NCI-H1930 (cell line): ENCODE data around the gene RPL13.
"Not testable (repeated sequence)": the region's sequence is repeated elsewhere in the genome, so short reads cannot be mapped to it uniquely, and the experiment has no call there.

Experiments
- DNase-seq, 2 experiments: peaks; one replicate each; lab custom pipeline; 2025; lab: John Stamatoyannopoulos, UW

RPL13 gene

DNA sequence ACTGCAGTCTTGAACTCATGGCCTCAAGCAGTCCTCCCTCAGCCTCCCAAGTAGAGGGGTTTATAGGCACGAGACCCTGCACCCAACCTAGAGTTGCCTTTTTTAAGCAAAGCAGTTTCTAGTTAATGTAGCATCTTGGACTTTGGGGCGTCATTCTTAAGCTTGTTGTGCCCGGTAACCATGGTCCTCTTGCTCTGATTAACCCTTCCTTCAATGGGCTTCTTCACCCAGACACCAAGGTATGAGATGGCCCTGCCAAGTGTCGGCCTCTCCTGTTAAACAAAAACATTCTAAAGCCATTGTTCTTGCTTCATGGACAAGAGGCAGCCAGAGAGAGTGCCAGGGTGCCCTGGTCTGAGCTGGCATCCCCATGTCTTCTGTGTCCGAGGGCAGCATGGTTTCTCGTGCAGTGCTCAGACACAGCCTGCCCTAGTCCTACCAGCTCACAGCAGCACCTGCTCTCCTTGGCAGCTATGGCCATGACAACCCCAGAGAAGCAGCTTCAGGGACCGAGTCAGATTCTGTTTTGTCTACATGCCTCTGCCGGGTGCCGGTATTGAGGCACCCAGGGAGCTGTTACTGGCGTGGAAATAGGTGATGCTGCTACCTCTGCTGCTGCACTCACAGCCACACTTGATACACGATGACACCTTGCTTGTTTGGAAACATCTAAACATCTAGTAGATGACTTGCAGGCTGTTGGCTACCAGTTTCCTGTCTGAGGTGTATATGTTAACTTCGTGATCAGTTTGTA, 3.3 kb downstream of the RPL13 start:
- DNase-seq = no peak

DNA sequence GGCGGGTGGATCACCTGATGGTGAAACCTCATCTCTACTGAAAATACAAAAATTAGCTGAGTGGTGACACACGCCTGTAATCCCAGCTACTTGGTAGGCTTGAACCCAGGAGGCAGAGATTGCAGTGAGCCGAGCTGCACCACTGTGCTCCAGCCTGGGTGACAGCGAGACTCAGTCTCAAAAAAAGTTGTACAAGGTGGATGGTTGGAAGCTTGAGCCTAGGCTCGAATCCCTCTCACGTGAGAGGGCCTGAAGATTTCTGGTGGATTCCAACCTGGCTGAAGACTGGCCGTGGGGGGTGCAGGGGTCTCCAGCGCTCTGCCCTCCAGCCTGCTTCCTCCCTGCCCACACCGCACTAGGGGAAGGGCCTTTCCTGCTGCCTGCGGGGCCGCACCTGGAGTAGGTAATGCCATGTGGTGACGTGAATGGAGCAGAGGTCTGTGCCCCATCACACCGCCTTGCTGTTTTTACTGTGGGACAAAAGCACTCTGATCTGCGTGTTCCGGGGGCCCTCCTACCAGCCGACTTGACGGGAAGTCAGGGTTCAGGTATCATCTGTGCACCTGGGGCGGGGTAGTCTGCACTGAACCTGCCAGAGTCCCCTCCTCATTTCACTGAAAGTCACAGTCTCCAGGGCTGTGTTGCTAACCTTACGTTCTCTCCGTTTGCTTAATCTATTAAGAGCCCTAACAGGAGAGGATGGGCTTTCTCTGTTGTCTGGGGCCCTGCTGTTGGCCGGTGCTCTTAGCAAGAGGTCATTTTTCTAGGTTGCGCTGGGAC, 4.2 kb downstream of the RPL13 start:
- DNase-seq = no peak

DNA sequence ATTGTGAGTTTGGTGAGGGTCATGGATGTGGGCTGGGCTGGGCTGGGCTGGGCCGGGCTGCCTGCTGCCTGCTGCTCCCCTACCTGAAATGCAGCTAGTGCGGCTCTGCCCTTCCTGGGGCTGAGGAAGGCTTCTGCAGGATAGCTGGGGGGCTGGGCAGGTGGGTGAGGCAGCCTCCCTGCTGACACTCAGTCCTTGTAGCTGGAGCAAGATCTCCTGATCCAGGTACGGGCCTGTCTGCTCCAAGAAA, 4.7 kb downstream of the RPL13 start:
- DNase-seq = no peak

DNA sequence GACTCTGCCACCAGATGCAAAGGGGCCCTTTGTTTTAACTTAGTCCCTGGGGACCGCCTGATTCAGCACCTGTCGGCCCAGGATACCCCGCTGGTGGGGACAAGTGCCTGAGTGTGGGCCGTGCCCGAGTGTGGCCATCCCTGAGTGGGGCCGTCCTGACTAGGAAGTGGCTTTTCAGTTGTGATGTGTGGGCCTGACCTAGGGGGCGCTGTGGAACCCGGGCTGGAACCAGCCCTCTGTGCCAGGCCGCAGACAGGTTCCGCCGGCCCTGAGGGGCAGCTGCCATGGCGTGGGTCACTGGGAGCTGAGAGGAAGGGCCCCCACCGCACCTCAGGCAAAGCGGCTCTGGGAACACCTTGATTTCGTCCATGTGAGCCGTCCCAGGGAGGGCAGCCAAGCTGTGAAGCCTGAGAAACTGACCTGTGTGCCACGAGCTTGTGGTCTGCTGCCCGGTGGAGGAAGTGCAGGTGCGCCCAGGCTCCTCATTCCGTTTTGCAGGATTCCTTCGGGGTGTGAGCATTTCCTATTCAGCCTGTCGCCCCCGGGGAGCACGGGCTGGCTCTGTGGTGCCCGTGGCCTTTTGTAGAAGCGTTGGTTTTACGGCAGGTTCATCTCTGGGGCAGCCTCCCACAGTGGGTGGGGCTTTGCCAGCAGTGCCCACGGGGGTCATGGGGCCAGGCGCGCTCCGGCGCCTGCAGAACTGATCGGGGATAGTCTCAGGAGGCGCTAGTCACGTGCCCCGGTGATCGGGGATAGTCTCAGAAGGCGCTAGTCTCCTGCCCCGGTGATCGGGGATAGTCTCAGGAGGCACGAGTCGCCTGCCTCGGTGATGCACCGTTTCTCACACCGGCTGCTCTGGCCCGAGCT, 5.3 kb downstream of the RPL13 start:
- no peak for DNase-seq

DNA sequence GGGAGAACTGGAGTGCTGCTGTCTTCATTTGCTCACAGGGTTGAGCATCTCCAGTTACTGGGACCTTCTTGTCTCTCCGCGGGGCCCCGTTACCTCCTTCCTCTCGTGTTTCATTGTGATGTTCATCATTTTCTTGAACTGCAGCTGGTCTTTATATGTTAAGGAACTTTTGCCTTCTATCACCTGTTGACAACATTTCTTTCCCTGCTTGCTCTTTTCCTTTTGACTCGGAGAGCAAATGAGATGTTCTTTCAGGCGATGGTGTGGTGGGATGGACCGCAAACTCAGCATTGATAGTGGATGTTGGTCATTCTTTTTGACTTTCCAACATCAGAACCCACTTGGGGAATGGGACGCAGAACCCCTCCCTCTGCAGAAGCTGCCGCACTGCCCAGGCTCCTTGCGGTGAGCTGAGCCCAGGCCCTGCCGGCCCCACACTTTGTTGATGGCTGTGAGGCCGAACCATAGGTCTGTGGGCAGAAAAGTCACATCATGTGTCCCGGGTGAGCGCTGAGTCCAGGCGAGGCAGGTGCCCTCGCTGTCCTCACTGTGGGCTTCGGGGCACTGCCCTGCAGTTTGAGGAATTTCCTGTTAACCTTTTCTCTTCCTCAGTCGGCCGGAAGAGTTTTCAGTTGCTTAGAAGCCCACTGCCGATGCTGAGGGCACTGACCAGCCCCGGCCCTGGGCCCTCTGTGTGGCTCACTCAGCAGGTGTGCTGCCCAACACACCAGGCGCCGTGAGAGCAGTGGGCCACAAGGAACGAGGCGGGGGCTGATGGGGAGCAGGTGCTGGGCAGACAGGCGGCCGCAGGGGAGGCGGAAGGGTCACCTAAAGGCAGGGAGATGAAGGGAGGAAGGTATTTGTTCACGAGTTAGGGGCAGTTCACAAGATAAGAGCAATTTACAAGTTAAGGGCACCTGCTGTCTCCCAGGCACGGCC, 7.4 kb downstream of the RPL13 start:
- no peak for DNase-seq

DNA sequence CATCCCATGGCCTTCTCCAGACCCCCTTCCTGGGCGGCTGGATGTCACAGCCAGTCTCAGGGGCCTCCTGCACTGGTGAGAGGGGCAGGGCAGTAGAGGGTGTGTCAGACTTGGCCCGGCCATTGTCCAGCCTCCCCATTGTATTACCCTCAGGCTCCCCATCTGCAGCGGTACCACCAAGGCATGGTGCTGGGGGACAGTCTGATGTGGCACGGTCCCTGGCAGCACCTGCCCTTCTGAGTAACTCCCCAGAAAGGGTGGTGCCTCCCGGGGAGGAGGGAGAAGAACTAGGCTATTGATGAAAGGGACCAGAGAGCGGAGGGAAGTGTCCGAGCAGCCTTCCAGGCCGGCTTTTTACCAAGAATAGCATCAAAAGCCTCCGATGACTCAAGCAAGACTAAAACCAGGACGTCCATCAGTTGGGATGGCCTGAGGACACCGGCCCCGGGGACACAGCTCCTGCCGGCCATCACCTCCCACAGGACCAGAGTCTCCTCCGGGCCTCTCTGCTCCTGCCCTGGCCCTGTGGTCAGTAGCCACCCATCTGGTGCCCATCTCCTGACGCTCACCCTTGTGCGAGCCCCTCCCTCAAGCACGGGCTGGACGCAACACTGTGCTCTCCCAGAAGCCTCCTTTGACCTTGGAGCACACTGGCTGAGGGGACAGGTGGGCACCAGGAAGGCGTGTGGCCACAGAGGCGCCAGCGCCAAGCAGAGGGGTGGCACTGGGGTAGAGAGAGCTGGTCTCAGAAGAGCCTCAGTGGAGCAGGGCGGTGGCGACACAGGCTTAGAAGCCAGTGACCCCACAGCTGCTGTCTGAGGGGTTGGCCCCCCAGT, 9.2 kb downstream of the RPL13 start:
- DNase-seq = no peak

DNA sequence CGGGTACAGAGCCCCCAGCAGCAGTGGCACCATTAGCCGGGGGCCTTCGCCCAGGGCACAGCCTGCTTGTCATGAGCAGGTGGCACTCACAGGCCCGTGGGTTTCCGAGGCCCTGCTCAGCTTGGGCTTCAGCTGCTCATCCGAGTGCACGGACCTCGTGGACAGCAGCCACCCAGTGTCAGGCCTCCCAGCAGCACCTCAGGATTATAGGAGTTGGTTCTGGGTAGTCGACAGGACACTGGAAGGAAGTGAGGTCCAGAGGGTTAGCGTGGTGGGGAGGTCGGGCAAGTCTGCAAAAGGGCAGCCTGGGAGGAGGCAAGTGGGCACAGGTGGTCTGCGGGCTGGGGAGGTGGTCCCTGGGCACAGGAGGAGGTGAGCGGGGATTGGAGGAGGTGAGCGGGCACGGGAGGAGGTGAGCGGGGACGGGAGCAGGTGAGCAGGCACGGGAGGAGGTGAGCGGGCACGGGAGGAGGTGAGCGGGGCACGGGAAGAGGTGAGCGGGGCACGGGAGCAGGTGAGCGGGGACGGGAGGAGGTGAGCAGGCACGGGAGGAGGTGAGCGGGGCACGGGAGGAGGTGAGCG, 10.0 kb downstream of the RPL13 start:
- DNase-seq = no peak

DNA sequence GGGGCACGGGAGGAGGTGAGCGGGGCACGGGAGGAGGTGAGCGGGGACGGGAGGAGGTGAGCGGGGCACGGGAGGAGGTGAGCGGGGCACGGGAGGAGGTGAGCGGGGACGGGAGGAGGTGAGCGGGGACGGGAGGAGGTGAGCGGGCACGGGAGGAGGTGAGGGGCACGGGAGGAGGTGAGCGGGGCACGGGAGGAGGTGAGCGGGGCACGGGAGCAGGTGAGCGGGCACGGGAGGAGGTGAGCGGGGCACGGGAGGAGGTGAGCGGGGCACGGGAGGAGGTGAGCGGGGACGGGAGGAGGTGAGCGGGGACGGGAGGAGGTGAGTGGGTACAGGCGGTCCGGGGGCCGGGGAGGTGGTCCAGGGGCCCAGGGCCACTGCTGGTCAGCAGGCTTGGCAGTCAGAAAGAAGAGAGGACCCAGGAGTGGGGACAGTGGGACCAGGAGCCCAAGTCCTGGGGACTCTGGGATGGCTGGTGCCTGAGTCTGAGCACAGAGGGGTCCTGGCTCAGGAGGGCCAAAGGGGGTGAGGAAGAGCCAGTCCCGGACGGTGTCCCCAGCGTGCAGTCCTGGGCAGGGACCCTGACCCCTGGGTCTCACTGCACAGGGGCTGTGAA, 10.6 kb downstream of the RPL13 start:
- not testable (repeated sequence) for DNase-seq

DNA sequence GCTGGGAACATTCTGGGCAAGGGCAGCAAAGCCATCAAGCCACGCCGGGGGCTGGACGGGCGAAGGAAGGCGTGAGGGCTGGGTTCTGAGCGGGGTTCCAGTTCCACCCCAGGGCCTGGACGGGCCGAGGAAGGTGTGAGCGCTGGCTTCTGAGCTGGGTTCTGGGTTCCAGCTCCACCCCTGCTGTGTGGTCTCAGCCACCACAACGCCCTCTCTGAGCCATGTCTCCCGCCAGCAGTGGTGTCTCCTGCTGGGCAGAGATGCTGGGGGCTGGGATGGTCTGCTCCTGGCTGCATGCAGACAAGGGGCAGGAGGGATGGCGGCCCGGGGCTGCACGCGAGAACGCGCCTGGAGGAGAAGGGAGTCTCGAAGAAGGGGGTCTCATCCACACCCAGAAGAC, 11.2 kb downstream of the RPL13 start:
- DNase-seq = no peak

DNA sequence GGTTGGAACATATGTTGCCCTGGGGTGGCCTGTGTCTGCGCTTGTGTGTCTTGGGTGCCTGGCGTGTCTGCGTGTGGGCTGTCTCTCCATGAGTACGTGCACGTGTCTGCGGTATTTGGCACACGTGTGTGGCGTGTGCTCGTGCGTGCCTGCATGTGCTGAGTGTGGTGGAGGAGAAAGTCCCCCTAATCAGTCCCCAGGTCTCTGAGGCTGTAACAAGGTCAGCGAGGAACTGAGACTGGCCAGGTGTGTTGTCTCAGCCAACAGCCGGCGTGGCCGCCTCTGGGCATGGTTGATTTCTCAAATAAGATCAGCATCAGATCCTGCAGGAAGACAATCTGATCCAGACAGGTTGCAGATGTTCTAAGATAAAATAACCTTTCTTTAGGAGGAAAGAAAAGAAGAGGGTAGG, 11.6 kb downstream of the RPL13 start:
- no peak for DNase-seq

DNA sequence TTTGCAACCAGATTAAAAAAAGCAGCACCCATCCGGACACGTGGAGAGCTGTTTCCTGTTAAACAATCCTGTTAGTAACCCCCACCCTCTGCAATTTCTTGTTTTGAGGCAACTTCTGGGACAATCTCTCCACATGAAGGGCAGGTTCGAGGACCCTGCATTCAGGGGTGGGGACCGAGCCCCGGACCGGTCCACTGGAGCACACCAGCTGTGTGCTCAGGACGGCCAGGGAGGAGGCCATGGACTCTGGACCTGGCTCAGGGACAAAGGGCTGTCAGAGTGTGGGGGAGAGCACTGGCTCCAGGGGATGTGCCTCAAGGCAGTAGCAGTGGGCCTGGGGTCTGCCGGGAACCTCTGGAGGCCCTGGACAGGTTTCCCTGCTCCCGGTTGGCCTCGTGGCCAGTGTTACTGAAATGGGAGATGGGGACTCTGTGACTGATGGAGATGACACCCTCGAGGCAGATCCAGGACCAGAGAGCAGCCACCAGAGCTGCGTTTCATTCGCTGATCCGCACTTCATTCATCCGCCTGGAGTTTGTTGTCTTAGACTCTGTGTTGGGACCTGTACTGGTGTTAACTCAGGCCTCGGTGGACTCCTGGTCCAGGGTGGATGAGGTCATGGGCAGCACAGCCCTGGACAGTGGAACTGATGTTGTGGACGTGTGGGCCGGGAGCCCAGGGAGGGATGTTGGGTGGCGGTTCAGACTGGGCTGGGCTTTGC, 12.2 kb downstream of the RPL13 start:
- no peak for DNase-seq

DNA sequence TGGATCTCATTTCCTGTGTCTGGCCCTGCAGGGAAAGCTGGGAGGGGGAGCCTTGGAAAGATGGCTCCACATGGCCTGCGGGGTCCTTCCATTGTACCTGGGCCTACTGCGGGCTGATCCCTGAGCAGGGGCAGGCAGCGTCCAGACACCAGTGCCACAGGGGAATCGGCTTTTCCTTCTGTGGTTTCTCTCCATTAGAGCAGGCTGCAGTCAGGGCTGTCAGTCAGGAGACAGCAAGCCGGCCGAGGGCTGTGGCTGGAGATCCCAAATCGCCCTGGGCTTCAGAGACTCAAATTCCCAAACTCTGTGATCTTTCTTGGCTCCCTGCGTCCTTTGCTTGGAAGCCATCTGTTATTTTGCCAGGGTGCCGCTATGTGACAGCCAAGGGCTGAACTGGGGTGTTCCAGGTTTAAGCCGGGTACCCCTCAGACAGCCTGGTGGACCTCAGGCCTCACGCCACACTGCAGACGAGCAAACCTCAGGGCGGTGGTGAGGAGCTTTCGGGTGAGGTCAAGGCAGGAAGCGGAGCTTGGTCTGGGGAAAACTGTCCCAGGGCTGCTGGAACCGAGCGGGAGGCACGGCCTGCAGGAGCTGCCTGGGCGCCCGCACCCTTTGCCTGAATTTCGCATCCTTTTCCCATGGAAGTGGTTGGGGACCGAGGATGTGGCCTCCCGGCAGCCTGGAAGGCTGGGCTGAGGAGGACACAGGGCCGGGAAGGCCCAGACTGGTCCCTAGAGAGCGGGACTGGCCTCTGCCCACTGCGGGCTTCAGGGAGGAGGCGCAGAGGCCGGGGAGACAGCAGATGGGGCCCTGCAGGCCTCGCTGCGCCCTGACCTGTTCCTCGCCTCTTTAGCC, 13.6 kb downstream of the RPL13 start:
- no peak for DNase-seq

DNA sequence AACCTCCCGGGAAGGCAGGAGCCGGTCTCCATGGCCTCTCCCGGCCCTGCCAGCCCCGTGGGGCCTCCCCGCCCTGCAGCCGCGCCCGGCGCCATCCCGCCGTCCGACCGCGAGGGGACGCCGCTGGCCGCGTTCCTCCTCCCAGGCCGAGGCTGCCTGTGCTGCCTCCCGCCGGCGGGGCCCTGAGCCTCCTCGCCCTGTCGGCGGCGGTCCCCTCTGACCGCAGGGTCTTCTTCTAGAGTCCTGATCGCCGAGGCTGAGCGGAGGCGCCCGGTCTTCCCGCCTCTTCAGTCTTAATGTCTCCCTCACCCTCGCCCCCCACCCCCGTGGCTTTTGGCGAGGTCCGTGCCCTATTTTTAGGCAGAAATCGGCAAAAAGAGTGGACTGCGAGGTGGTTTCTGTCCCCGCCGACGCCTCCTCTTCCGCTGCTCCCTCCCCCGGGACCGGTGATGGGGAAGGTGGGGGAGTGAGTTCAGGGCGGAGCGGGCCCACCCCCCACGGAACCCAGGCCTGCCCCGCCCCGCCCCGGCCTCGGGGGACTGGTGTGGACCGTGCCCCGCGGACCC, 14.3 kb downstream of the RPL13 start:
- peak; percentile 49 to 51 for DNase-seq

DNA sequence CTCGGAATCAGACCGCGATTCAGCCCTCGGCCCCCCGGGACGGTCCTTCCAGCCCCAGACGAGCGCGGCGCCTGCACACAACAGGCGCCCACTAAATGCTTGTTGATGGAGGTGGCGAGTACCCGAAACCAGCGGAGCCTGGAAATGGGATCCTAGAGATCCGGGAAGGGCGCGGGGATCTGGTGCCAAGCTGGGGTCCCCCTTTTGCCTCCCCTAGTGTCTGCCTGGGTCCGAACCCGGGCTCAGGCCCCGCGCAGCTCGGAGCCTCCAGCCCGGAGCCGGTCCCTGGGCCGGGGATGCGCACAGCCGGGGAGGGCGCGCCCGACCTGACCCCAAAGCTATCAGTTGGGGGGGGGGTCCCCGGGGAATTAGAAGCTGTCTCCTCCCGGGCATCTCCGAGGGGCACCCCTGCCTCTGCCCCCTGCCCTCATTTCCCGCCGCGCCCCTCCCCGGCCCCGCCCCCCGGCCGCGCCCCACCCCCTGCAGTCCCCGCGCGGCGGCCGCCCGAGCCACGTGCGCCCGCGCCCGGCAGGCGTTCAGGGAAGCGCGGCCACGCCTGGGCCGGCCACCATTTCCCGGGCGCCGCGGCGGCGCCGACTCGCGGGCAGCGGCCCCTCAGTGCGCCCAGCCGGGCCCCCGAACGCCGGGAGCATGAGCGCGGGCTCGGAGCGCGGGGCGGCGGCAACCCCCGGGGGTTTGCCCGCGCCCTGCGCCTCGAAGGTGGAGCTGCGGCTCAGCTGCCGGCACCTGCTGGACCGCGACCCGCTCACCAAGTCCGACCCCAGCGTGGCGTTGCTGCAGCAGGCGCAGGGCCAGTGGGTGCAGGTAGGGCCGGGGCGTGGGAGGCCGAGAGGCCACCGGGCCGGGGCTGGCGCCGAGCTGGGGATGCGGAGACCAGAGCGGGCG, 15.0 kb downstream of the RPL13 start, which contains the start of gene CPNE7:
CPNE7 (plus strand) TSS at position 512 of the 906 bp plus-strand sequence; CDS start at position 652, 140 bp downstream.
- DNase-seq = no peak

DNA sequence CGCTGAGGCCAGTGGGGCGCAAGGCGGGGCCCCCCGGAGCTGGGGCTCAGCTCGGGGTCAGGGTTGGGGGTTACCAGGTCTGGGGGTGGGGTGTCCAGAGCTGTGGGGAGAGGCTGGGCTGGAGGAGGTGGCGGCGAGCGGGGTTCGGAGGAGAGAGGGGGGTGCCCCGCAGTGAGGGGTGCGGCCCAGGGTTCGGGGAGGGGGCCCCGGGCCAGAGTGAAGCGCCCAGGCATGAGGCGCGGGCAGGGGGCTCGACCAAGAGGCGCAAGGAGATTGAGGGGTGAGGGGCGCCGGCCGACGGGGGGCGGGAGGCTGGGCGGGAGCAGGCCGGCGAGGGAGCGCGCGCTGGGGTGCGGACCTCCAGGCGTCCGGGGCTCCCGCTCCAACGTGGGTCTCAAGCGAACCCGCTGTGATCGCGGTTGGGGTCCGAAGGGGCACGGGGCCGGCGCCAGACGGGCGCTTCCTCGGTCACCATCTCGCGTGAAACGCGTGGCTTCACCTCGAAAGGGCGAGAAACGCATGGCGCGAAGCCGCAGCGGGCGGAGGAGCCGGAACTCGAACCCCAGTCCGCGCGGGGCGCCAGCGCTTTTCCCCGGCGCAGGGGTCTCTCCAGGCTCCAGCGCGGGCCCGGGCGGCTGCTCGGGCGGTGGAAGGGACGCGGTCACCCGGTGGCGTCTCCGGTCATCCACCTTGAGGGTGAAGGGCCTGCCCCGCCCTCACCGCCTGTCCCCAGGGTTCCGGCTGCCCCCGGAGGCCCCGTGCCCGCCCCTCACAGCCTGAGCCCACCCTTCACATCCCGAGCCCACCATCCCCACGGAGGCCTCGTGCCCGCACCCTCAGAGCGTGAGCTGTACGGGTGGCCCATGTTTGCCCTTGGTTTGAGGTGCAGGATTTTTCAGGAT, 15.9 kb downstream of the RPL13 start:
- DNase-seq = no peak
